T1000 (cell line): ENCODE results near the gene SH2D3A.
"Not testable (repeated sequence)": the region's sequence is repeated elsewhere in the genome, so short reads cannot be mapped to it uniquely, and the experiment has no call there.

ENCODE experiments used
- DNase-seq: peaks from one replicate; lab custom pipeline; 2025; ENCODE audit warnings: mixed read lengths; lab: John Stamatoyannopoulos, UW

The SH2D3A gene

GRCh38 chr19:6721773-6722172, 45.5 kb downstream of the SH2D3A start:
- DNase-seq = no peak

- no peak for DNase-seq
Observed at GRCh38 chr19:6721138-6721474, 46.1 kb downstream of the SH2D3A start.

DNA sequence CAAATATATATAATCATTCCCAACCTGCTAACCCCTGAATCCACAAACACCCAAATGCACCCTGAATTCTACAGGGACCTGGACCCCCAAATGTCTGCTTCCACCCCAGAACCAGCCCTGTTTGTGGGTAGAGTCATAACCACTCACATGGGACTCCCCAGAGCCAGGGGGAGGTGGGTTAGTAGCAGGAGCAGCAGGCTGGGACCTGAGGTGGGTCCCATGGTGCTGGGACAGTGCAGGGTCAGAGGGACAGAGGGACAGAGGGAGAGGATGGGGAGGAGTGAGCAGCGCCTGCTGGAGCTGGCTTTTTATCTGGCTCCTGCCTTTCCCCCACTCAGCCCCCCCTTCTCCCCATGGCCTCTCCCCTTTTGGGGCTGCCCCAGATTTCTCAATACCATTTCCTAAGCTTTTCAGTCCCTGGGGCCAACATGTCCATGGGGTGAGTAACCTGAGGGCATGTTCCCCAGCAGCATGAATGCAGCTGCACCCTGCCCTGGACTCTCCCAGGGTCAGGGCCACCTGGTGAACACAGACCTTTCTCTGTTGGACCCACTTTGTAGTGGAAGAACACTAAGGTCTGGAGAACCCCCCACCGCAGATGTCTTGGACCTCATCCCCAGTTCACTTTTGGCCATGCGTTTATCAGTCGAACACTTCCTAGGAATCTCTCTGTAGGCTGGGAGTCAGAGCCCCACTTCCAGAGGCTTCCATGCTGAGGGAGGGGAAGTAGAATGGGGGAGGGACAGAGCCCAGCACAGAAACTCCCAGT, 46.7 kb downstream of the SH2D3A start, which contains the start of gene C3:
Gene C3 (minus strand): TSS at position 282 of the 769 bp plus-strand sequence. CDS start 61 bp downstream, at position 221.
- DNase-seq = peak; percentile 25

DNA sequence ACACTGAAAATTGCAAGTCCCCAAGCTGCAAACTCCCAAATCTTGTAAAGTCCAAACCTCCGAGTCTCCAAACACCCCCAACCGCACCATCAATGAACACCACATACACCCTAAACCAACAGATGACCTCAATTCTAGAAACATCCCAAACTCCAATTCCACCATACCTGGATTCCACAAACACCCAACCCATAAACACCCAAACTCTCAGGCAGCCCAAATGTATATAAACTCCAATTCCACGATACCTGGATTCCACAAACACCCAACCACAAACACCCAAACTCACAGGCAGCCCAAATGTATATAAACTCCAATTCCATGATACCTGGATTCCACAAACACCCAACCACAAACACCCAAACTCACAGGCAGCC, 47.3 kb downstream of the SH2D3A start:
- DNase-seq = no peak

GRCh38 chr19:6719540-6719861, 47.7 kb downstream of the SH2D3A start:
- no peak for DNase-seq

DNA sequence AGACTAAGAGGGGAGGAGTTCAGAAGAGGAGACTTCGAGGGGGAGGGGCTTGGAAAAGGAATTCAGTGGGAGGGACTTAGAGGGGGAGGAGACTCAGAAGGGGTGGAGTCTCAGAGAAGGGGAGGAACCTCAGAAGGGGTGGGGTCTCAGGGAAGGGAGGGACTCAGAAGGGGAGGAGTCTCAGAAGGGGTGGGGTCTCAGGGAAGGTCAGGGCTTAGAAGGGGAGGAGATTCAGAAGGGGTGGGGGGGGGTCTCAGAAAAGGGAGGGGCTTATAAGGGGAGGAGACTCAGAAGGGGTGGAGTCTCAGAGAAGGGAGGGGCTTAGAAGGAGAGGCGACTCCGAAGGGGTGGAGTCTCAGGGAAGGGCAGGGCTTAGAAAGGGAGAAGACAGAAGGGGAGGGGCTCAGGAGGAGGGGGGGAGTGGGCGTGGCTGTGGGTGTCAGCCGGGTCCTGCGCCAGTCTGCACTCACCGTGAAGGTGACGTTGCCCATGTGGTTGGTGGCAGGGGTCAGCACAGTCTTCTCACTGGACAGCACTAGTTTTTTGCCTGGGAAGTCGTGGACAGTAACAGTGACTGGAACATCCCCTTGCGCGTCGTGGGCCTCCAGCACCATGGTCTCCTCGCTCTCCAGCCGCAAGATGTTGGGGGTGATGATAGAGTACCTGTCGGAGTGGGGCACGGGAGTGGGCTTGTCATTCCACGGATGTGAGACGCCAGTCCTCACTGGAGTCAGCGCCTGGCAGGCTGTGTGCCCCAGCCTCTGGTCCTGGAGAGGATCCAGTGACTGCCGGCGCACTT, 48.3 kb downstream of the SH2D3A start:
- DNase-seq = no peak

DNA sequence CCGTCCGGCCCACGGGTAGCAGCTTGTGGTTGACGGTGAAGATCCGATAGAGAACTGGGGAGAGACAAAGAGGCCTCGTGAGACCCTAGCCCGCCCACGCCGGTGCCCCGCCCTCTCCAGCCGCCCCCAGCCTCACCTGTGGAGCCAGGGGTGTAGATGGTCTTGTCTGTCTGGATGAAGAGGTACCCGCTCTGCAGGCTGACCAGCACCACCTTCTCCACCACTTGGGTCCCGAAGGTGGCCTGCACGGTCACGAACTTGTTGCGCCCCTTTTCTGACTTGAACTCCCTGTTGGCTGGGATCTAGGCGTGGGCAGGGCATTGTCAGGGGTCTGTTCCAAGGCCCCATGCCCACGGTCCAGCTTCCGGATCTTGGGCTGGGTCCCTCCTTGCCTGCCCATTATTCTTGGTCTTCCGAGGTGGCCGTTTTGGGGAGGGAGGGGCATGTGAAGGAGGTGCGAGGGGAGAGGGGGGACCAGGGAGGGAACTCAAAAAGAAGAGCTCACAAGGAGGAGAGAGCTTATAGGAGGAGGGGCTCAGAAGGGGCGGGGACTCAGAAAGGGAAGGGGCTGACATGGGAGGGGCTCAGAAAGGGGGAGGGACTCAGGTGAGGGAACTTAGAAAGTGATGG, 49.0 kb downstream of the SH2D3A start:
- DNase-seq = no peak

DNA sequence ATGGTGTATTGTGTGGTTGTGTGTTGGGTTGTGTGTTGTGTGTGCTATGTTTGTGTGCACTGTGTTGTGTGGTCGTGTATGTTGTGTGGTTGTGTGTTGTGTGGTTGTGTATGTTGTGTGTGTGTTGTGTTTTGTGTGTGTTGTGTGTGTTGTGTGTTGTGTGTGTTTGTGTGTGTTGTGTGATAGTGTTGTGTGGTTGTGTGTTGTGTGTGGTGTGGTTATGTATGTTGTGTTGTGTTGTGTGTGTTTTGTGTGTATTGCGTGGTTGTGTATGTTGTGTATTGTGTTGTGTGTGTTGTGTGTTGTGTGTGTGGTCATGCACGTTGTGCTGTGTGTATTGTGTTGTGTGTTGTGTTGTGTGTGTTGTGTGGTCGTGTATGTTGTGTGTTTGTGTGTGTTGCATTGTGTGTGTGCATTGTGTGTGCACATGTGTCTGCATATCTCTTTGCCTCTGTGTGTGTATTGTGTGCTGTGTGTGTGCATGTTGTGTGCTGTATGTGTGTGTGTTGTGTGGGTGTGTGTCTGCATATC, 49.7 kb downstream of the SH2D3A start:
- DNase-seq = no peak

DNA sequence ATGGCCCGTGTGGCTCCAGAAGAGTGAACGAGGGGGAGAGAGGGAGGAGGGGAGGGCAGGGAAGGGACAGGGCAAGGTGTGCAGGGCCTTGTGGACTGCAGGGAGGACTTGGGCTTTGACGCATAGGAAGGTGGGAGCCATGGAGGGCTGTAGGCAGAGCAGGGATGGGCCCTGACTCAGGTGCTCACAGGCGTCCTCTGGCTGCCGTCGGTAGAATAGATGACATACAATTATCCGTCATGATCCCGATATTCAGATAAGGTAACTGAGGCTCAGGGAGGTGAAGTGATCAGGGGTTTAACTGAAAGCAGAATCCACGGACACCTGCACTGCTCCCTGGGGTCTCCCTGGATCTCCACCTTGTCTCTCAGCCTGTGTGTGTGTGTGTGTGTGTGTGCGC, 50.2 kb downstream of the SH2D3A start:
- no peak for DNase-seq

DNA sequence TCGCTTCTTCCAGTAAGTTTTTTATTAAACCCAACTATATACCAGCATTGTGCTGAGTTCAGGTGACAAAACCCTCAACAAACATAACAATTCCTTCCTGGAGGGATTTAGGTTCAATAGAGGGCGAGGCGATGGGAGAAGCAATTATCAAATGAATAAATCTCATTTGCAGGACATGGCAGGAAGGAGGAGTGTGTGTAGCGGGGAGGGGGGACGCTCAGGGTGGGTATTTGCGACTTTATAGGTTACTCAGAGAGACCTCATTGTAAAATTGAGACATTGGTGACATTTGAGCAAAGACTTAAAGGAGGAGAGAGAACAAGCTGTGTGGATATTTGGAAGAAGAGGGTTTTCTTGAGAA, 50.6 kb downstream of the SH2D3A start:
- DNase-seq = no peak

DNA sequence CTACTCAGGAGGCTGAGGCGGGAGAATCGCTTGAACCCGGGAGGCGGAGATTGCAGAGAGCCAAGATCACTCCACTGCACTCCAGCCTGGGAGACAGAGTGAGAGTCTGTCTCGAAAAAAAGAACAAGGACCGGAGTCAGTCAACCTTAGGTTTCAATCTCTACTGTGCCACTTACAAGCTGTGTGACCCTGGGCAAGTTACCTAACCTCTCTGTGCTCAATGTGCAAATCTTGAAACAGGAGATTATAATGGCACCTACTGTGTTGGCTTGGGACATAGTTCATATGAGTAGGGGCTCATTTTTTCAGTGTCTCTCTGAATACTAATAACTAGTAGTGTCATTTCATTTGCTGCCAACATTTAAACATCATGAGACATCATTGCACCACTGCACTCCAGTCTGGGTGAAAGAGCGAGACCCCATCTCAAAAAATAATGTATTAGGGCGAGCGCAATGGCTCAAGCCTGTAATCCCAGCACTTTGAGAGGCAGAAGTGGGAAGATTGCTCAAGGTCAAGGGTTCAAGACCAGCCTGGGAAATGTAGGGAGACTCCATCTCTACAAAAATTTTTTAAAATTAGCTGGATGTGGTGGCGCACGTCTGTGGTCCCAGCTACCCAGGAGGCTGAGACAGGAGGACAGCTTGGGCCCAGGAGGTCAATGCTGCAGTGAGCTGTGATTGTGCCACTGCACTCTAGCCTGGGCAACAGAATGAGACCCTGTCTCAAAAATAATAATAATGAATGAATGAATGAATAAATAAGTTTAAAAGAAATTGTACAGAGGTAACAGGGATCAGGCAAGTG, 52.3 kb downstream of the SH2D3A start:
- no peak for DNase-seq

GRCh38 chr19:6713773-6714692, 53.2 kb downstream of the SH2D3A start:
- DNase-seq = no peak

- no peak for DNase-seq
Observed at GRCh38 chr19:6712692-6713670, 54.3 kb downstream of the SH2D3A start.

- no peak for DNase-seq
Observed at GRCh38 chr19:6712231-6712630, 55.0 kb downstream of the SH2D3A start.

DNA sequence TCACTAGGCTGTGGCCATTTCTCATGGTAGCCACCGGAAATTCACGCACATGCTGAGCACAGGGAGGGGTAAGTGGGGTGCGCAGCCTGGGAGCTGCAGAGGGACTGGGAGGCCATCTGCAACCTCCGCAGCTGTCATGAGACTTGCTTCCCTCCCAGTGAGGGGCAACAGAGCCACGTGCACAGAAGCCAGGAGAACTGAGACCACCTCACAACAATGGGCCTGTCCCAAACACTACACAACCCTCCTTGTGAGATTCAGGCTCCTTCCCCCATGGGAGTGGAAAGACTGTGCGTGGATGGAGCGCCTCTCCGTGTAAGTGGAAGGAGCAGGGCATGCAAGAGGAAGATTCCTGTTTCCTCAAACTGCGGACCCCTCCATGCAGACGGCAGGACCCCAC, 55.6 kb downstream of the SH2D3A start:
- DNase-seq = no peak

GRCh38 chr19:6711078-6711361, 56.2 kb downstream of the SH2D3A start:
- DNase-seq = no peak

- DNase-seq = no peak
Observed at GRCh38 chr19:6710273-6711077, 56.8 kb downstream of the SH2D3A start.

DNA sequence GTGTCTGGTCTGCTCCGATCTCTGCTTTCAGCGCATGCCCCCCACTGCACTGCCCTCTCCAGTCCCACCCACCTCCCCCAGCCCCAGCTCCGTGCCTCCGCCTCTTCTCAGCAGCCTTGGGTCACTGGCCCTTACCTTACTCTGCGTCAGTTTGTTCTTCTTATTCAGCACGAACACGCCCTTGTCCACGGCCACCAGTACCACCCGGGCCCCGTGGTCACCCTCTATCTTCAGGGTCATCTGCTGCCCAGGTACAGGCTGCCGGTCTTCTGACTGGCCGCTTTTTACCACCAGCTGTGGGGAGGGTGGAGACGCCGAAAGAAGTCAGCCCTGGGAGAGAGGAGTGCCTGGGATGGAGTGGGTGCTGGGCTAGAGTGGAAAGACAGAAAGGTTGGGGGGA, 57.7 kb downstream of the SH2D3A start:
- DNase-seq = no peak

GRCh38 chr19:6708913-6709312, 58.3 kb downstream of the SH2D3A start:
- DNase-seq = not testable (repeated sequence)
